WTC11 (cell line): Measurements from ENCODE around the gene FGF1. TPM values are rescaled to one million over a fixed set of nuclear protein-coding genes. Genes with fewer than 3 reads are reported as not detected.

Source experiments
- ATAC-seq: fragments of 200-7000 bp; cut with Tn5 transposase; 2 replicates; pipeline ENCODE4 v1.10.0; 2021; ENCODE audit warnings: mild to moderate bottlenecking, moderate library complexity
- CTCF ChIA-PET: fragments of 300-600 bp; sonication (Branson Sonifier 250); formaldehyde crosslinking; loops from one replicate; lab custom pipeline; 2021; ENCODE audit warnings: antibody characterized with exemption; lab: Charles Lee
- POLR2A ChIA-PET: fragments of 350-600 bp; sonication (Branson Sonifier 250); formaldehyde crosslinking; loops from one replicate; lab custom pipeline; 2021; ENCODE audit warnings: antibody characterized with exemption; lab: Charles Lee
- DNase-seq: peaks from one replicate; pipeline ENCODE4 v3.0.0; 2021; ENCODE audit warnings: low spot score
- H3K27ac Mint-ChIP-seq: 2 replicates; pipeline ENCODE4 v1.8.0; 2021; ENCODE audit warnings: mixed read lengths
- H3K27me3 Mint-ChIP-seq: 2 replicates; pipeline ENCODE4 v1.8.0; 2021; ENCODE audit warnings: low read depth, mild to moderate bottlenecking, moderate library complexity, mixed read lengths
- H3K36me3 Mint-ChIP-seq: 2 replicates; pipeline ENCODE4 v1.8.0; 2021; ENCODE audit warnings: mixed read lengths
- H3K4me1 Mint-ChIP-seq: 2 replicates; pipeline ENCODE4 v1.8.0; 2022; ENCODE audit warnings: mixed read lengths
- H3K4me3 Mint-ChIP-seq: 2 replicates; pipeline ENCODE4 v1.8.0; 2021; ENCODE audit warnings: mild to moderate bottlenecking, moderate library complexity, mixed read lengths
- H3K9me3 Mint-ChIP-seq: 2 replicates; pipeline ENCODE4 v1.8.0; 2021; ENCODE audit warnings: mixed read lengths
- HMGA2 ChIP-seq: fragments of 250-450 bp; sonication (Bioruptor Pico); IDR thresholded peaks from 2 replicates; pipeline ENCODE4 v1.4.0; 2021; ENCODE audit warnings: mild to moderate bottlenecking, moderate library complexity
- NR1H2 ChIP-seq: sonication (generic); formaldehyde crosslinking; IDR thresholded peaks from 2 replicates; pipeline ENCODE4 v1.9.0; 2021; ENCODE audit warnings: mild to moderate bottlenecking, moderate library complexity, missing genetic modification reagents
- RORB ChIP-seq: fragments of 250-450 bp; sonication (Bioruptor Pico); IDR thresholded peaks from 2 replicates; pipeline ENCODE4 v1.9.0; 2021; ENCODE audit warnings: mild to moderate bottlenecking
- SMAD3 ChIP-seq: sonication (generic); formaldehyde crosslinking; IDR thresholded peaks from 2 replicates; pipeline ENCODE4 v1.8.0; 2022; ENCODE audit warnings: missing genetic modification reagents, mild to moderate bottlenecking, borderline replicate concordance
- SMAD4 ChIP-seq: sonication (generic); formaldehyde crosslinking; IDR thresholded peaks from 2 replicates; pipeline ENCODE4 v1.8.0; 2022; ENCODE audit warnings: mild to moderate bottlenecking, missing genetic modification reagents
- SOX15 ChIP-seq: fragments of 250-450 bp; sonication (Bioruptor Pico); IDR thresholded peaks from 2 replicates; pipeline ENCODE4 v1.9.0; 2021; ENCODE audit warnings: mild to moderate bottlenecking
- ZNF232 ChIP-seq: sonication (generic); formaldehyde crosslinking; IDR thresholded peaks from 2 replicates; pipeline ENCODE4 v1.8.0; 2022; ENCODE audit warnings: mild to moderate bottlenecking, missing genetic modification reagents
- ZNF263 ChIP-seq: sonication (generic); formaldehyde crosslinking; IDR thresholded peaks from 2 replicates; pipeline ENCODE4 v1.8.1; 2022; ENCODE audit warnings: low read depth, mild to moderate bottlenecking, moderate library complexity, missing genetic modification reagents
- ZNF317 ChIP-seq: sonication (generic); formaldehyde crosslinking; IDR thresholded peaks from 2 replicates; pipeline ENCODE4 v1.8.1; 2023; ENCODE audit warnings: low read depth, mild to moderate bottlenecking, moderate library complexity, missing genetic modification reagents, borderline replicate concordance
- ZNF396 ChIP-seq: fragments of 250-450 bp; sonication (Bioruptor Pico); IDR thresholded peaks from 2 replicates; pipeline ENCODE4 v1.8.0; 2021; ENCODE audit warnings: mild to moderate bottlenecking, moderate library complexity, borderline replicate concordance
- total RNA-seq: library from RNA; stranded (reverse); gene quantifications from 3 replicates; pipeline ENCODE4 v1.2.3, GENCODE V29; 2021
- TF ChIP-seq, protein P1 (sequence below): sonication (generic); formaldehyde crosslinking; IDR thresholded peaks from 2 replicates; pipeline ENCODE4 v1.8.0; 2023; ENCODE audit warnings: missing genetic modification reagents
- TF ChIP-seq, protein P2 (sequence below): sonication (generic); formaldehyde crosslinking; conservative IDR thresholded peaks from 2 replicates; pipeline ENCODE4 v1.8.1; 2023; ENCODE audit warnings: mild to moderate bottlenecking, low read depth, missing genetic modification reagents, moderate library complexity
- TF ChIP-seq, protein P3 (sequence below): fragments of 250-450 bp; sonication (Bioruptor Pico); IDR thresholded peaks from 2 replicates; pipeline ENCODE4 v1.9.0; 2021; ENCODE audit warnings: moderate library complexity, mild to moderate bottlenecking, inconsistent platforms, borderline replicate concordance
- TF ChIP-seq, protein P4 (sequence below): sonication (generic); formaldehyde crosslinking; IDR thresholded peaks from 2 replicates; pipeline ENCODE4 v1.8.0; 2022; ENCODE audit warnings: mild to moderate bottlenecking, missing genetic modification reagents
- TF ChIP-seq, protein P5 (sequence below): sonication (generic); formaldehyde crosslinking; IDR thresholded peaks from 2 replicates; pipeline ENCODE4 v1.8.1; 2023; ENCODE audit warnings: mild to moderate bottlenecking, moderate library complexity, missing genetic modification reagents
- TF ChIP-seq, protein P6 (sequence below): sonication (generic); formaldehyde crosslinking; IDR thresholded peaks from 2 replicates; pipeline ENCODE4 v1.8.1; 2023; ENCODE audit warnings: mild to moderate bottlenecking, missing genetic modification reagents

Gene FGF1
- total RNA-seq, 1 experiment from 2014 or later = 0.55 TPM

DNA sequence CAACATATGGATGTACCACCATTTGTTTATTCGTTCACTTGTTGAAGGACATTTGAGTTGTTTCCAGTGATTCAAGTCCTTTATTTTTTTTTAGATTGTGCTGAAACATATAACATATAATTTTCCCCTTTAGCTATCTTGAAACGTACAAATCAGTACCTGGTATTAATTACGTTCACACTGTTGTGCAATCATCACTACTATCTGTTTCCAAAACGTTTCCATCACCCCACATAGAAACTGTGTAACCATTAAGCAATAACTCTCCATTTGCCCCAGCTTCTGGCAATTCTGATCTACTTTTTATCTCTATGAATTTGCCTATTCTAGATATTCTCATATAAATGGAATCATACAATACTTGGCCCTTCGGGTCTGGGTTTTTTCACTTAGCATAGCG, 116.0 kb downstream of the FGF1 start:
- no peak for ATAC-seq
- DNase-seq = no peak
- Mint-ChIP-seq H3K4me3 (no peak overlapping the region), H3K36me3 (no peaks in the 10 kb centered on the region), H3K4me1 (peaks cover 8% of the 10 kb centered on the region), H3K27me3 (no peaks in the 10 kb centered on the region), H3K27ac (peak overlapping the region; percentile 10; the same call in 1 of the 2 replicates), H3K9me3 (no peaks in the 10 kb centered on the region)
- ChIA-PET POLR2A (no interaction called here), CTCF (no interaction called here)
- TF ChIP-seq ZNF232 (CRISPR knock-in tag) = no peak
- TF ChIP-seq, protein P1, sequence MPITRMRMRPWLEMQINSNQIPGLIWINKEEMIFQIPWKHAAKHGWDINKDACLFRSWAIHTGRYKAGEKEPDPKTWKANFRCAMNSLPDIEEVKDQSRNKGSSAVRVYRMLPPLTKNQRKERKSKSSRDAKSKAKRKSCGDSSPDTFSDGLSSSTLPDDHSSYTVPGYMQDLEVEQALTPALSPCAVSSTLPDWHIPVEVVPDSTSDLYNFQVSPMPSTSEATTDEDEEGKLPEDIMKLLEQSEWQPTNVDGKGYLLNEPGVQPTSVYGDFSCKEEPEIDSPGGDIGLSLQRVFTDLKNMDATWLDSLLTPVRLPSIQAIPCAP (CRISPR knock-in tag) = no peak
- no peak for TF ChIP-seq ZNF396 (CRISPR knock-in tag)
- TF ChIP-seq SOX15 (CRISPR knock-in tag) = no peak
- TF ChIP-seq RORB = no peak
- TF ChIP-seq, protein P2, sequence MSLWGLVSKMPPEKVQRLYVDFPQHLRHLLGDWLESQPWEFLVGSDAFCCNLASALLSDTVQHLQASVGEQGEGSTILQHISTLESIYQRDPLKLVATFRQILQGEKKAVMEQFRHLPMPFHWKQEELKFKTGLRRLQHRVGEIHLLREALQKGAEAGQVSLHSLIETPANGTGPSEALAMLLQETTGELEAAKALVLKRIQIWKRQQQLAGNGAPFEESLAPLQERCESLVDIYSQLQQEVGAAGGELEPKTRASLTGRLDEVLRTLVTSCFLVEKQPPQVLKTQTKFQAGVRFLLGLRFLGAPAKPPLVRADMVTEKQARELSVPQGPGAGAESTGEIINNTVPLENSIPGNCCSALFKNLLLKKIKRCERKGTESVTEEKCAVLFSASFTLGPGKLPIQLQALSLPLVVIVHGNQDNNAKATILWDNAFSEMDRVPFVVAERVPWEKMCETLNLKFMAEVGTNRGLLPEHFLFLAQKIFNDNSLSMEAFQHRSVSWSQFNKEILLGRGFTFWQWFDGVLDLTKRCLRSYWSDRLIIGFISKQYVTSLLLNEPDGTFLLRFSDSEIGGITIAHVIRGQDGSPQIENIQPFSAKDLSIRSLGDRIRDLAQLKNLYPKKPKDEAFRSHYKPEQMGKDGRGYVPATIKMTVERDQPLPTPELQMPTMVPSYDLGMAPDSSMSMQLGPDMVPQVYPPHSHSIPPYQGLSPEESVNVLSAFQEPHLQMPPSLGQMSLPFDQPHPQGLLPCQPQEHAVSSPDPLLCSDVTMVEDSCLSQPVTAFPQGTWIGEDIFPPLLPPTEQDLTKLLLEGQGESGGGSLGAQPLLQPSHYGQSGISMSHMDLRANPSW (CRISPR knock-in tag) = no peak
- TF ChIP-seq ZNF317 = no peak
- no peak for TF ChIP-seq HMGA2 (CRISPR knock-in tag)
- TF ChIP-seq, protein P3, sequence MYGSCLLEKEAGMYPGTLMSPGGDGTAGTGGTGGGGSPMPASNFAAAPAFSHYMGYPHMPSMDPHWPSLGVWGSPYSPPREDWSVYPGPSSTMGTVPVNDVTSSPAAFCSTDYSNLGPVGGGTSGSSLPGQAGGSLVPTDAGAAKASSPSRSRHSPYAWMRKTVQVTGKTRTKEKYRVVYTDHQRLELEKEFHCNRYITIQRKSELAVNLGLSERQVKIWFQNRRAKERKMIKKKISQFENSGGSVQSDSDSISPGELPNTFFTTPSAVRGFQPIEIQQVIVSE = no peak
- no peak for TF ChIP-seq ZNF263 (CRISPR knock-in tag)
- TF ChIP-seq, protein P4, sequence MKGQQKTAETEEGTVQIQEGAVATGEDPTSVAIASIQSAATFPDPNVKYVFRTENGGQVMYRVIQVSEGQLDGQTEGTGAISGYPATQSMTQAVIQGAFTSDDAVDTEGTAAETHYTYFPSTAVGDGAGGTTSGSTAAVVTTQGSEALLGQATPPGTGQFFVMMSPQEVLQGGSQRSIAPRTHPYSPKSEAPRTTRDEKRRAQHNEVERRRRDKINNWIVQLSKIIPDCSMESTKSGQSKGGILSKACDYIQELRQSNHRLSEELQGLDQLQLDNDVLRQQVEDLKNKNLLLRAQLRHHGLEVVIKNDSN (CRISPR knock-in tag) = no peak
- no peak for TF ChIP-seq SMAD4 (CRISPR knock-in tag)
- TF ChIP-seq, protein P5, sequence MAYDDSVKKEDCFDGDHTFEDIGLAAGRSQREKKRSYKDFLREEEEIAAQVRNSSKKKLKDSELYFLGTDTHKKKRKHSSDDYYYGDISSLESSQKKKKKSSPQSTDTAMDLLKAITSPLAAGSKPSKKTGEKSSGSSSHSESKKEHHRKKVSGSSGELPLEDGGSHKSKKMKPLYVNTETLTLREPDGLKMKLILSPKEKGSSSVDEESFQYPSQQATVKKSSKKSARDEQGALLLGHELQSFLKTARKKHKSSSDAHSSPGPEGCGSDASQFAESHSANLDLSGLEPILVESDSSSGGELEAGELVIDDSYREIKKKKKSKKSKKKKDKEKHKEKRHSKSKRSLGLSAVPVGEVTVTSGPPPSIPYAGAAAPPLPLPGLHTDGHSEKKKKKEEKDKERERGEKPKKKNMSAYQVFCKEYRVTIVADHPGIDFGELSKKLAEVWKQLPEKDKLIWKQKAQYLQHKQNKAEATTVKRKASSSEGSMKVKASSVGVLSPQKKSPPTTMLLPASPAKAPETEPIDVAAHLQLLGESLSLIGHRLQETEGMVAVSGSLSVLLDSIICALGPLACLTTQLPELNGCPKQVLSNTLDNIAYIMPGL (CRISPR knock-in tag) = no peak
- no peak for TF ChIP-seq SMAD3 (CRISPR knock-in tag)
- TF ChIP-seq, protein P6, sequence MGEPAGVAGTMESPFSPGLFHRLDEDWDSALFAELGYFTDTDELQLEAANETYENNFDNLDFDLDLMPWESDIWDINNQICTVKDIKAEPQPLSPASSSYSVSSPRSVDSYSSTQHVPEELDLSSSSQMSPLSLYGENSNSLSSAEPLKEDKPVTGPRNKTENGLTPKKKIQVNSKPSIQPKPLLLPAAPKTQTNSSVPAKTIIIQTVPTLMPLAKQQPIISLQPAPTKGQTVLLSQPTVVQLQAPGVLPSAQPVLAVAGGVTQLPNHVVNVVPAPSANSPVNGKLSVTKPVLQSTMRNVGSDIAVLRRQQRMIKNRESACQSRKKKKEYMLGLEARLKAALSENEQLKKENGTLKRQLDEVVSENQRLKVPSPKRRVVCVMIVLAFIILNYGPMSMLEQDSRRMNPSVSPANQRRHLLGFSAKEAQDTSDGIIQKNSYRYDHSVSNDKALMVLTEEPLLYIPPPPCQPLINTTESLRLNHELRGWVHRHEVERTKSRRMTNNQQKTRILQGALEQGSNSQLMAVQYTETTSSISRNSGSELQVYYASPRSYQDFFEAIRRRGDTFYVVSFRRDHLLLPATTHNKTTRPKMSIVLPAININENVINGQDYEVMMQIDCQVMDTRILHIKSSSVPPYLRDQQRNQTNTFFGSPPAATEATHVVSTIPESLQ (CRISPR knock-in tag) = no peak

DNA sequence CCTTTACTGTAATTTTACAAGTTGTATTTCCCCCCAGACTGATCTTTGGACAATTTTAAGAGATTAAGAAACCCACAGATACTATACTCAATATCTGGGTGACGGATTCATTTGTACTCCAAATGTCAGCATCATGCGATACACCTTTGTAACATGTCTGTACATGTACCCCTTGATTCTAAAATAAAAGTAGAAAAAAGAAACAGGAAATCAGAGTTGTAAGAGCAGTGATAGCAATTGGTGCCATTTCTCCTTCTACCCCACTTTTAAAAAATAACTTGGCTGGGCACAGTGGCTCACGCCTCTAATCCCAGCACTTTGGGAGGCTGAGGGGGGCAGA, 116.9 kb downstream of the FGF1 start:
- DNase-seq (no peak), ATAC-seq (no peak)
- no peak for TF ChIP-seq NR1H2 (CRISPR knock-in tag)
- Mint-ChIP-seq H3K4me1 (peaks cover 8% of the 10 kb centered on the region), H3K27ac (no peak overlapping the region), H3K27me3 (no peaks in the 10 kb centered on the region), H3K4me3 (no peak overlapping the region), H3K36me3 (no peaks in the 10 kb centered on the region), H3K9me3 (no peaks in the 10 kb centered on the region)
- POLR2A ChIA-PET = no interaction called here
- CTCF ChIA-PET = no interaction called here
